ENCODE results near the gene IRX1.

IRX1 gene

GRCh38 chr5:3595006-3595961 lies at the start of gene IRX1:
IRX1 (plus strand) TSS chr5:3595832; CDS start chr5:3596106, 274 bp downstream.
- DNase-seq (ENCODE audit: low read depth) = no peak
- H3K4me3 ChIP-seq (ENCODE audit: control insufficient read depth, low read depth, low read length) = no peak within 1 kb of the TSS

GRCh38 chr5:3546028-3546427 lies 49.6 kb upstream of the IRX1 start:
- TF ChIP-seq CTCF (IDR thresholded peaks at IDR 0.05; ENCODE audit: control insufficient read depth, insufficient read depth, low read depth, low read length, missing control alignments) = no peak

More at GRCh38 chr5:3595006-3595961, at the start of gene IRX1:
- TF ChIP-seq CTCF (IDR thresholded peaks at IDR 0.05; ENCODE audit: control insufficient read depth, insufficient read depth, low read depth, low read length, missing control alignments) = no peak

GRCh38 chr5:3564116-3564515 lies 31.5 kb upstream of the IRX1 start:
- no peak for DNase-seq (ENCODE audit: low read depth)
- TF ChIP-seq CTCF (IDR thresholded peaks at IDR 0.05; ENCODE audit: control insufficient read depth, insufficient read depth, low read depth, low read length, missing control alignments) = no peak

More at GRCh38 chr5:3546028-3546427, 49.6 kb upstream of the IRX1 start:
- H3K4me3 ChIP-seq (ENCODE audit: control insufficient read depth, low read depth, low read length) = no peak overlapping the region
- no peak for DNase-seq (ENCODE audit: low read depth)

GRCh38 chr5:3564827-3565518 lies 30.7 kb upstream of the IRX1 start:
- H3K4me3 ChIP-seq (ENCODE audit: control insufficient read depth, low read depth, low read length) = no peak overlapping the region
- DNase-seq (ENCODE audit: low read depth) = no peak
- TF ChIP-seq CTCF (IDR thresholded peaks at IDR 0.05; ENCODE audit: control insufficient read depth, insufficient read depth, low read depth, low read length, missing control alignments) = no peak

More at GRCh38 chr5:3564116-3564515, 31.5 kb upstream of the IRX1 start:
- no peak overlapping the region for H3K4me3 ChIP-seq (ENCODE audit: control insufficient read depth, low read depth, low read length)

GRCh38 chr5:3584724-3585531 lies 10.7 kb upstream of the IRX1 start:
- no peak overlapping the region for H3K4me3 ChIP-seq (ENCODE audit: control insufficient read depth, low read depth, low read length)
- DNase-seq (ENCODE audit: low read depth) = no peak
- no peak for TF ChIP-seq CTCF (IDR thresholded peaks at IDR 0.05; ENCODE audit: control insufficient read depth, insufficient read depth, low read depth, low read length, missing control alignments)
